SU-DHL-6 (cell line): ENCODE results near the gene H2AZ2.
A peak's percentile ranks its signal among the peaks of the same experiment; 100 is the strongest.

Source experiments
- H2AFZ ChIP-seq: fragments of 200-600 bp; sonication (generic); 2 replicates; pipeline ENCODE4 v1.6.1; 2014; ENCODE audit warnings: low read depth, mild to moderate bottlenecking, moderate library complexity, mixed read lengths, antibody characterized with exemption, low read length; ENCODE audit not compliant: severe bottlenecking
- H3F3A ChIP-seq: fragments of 200-600 bp; shearing (Covaris generic); 2 replicates; pipeline ENCODE4 v1.6.0; 2016; ENCODE audit warnings: antibody characterized with exemption, mild to moderate bottlenecking; ENCODE audit not compliant: insufficient read depth
- H3K27ac ChIP-seq: fragments of 200-600 bp; sonication (generic); 2 replicates; pipeline ENCODE4 v1.5.1; 2016; ENCODE audit warnings: low read depth, mild to moderate bottlenecking, low read length, moderate library complexity, mixed read lengths
- H3K27me3 ChIP-seq: fragments of 200-600 bp; sonication (generic), shearing (Covaris generic); 2 replicates; pipeline ENCODE4 v1.6.0; 2014; ENCODE audit warnings: mild to moderate bottlenecking, low read length
- H3K36me3 ChIP-seq: fragments of 200-600 bp; sonication (generic); 2 replicates; pipeline ENCODE4 v1.6.1; 2014; ENCODE audit warnings: mild to moderate bottlenecking, low read length, mixed read lengths
- H3K4me2 ChIP-seq: fragments of 300-600, 200-600 bp; shearing (Covaris generic), sonication (generic); 2 replicates; pipeline ENCODE4 v1.6.0; 2014; ENCODE audit warnings: low read length, low read depth, mild to moderate bottlenecking; ENCODE audit not compliant: poor library complexity, severe bottlenecking
- H3K4me3 ChIP-seq: fragments of 200-600 bp; sonication (generic); 2 replicates; pipeline ENCODE4 v1.5.1; 2014; ENCODE audit warnings: antibody characterized with exemption, low read length, mild to moderate bottlenecking, mixed read lengths; ENCODE audit not compliant: insufficient read depth, poor library complexity, severe bottlenecking
- H3K79me2 ChIP-seq: fragments of 200-600 bp; sonication (generic); 2 replicates; pipeline ENCODE4 v1.6.1; 2014; ENCODE audit warnings: mild to moderate bottlenecking, low read length, moderate library complexity; ENCODE audit not compliant: insufficient read depth
- H3K9ac ChIP-seq: fragments of 200-600 bp; sonication (generic); 2 replicates; pipeline ENCODE4 v1.7.0; 2014; ENCODE audit warnings: mild to moderate bottlenecking, low read length
- H3K9me2 ChIP-seq: fragments of 200-600 bp; sonication (generic); replicated peaks from 2 replicates; pipeline ENCODE4 v1.6.1; 2014; ENCODE audit warnings: low read length; ENCODE audit not compliant: insufficient read depth
- H3K9me3 ChIP-seq: fragments of 200-600 bp; sonication (generic); 2 replicates; pipeline ENCODE4 v1.6.1; 2014; ENCODE audit warnings: low read length, mixed read lengths; ENCODE audit not compliant: insufficient read depth
- H4K20me1 ChIP-seq: fragments of 200-600 bp; sonication (generic); 2 replicates; pipeline ENCODE4 v1.6.1; 2014; ENCODE audit warnings: low read depth, mild to moderate bottlenecking, antibody characterized with exemption, low read length, moderate library complexity, mixed read lengths
- CTCF ChIP-seq: fragments of 200-600 bp; sonication (generic); IDR thresholded peaks from one replicate; pipeline ENCODE4 v1.5.1; 2017; ENCODE audit warnings: antibody characterized with exemption, mild to moderate bottlenecking, low read length, moderate library complexity; ENCODE audit not compliant: insufficient read depth, poor library complexity, severe bottlenecking
- EZH2phosphoT487 ChIP-seq: fragments of 200-600 bp; sonication (generic), shearing (Covaris generic); conservative IDR thresholded peaks from 2 replicates; pipeline ENCODE4 v1.6.1; 2018; ENCODE audit warnings: mild to moderate bottlenecking, antibody characterized with exemption, low read length, moderate library complexity, mixed read lengths

The H2AZ2 gene

GRCh38 chr7:44797329-44798258 is 50.3 kb downstream of the H2AZ2 start:
- H3K4me3 ChIP-seq, result peak overlapping the region; percentile 77
- TF ChIP-seq EZH2phosphoT487 (no peak), CTCF (peak; percentile 90)
- peaks cover 41% of the 10 kb centered on the region for H4K20me1 ChIP-seq
- peaks cover 43% of the 10 kb centered on the region for H3K36me3 ChIP-seq
- no peaks in the 10 kb centered on the region for H3K9me3 ChIP-seq
- no peaks in the 10 kb centered on the region for H3K9me2 ChIP-seq
- peaks cover 52% of the 10 kb centered on the region for H3K79me2 ChIP-seq
- H3K9ac ChIP-seq, result peak overlapping the region; percentile 90
- H3K27ac ChIP-seq, result peak overlapping the region; percentile 84
- H3K27me3 ChIP-seq, result no peaks in the 10 kb centered on the region
- no peak overlapping the region for H2AFZ ChIP-seq
- peak overlapping the region; percentile 83 for H3K4me2 ChIP-seq
- H3F3A ChIP-seq, result peaks cover 65% of the 10 kb centered on the region

- Histone ChIP-seq H3K36me3 (peaks cover 36% of the 10 kb centered on the region), H3K4me3 (peak within 1 kb of the TSS; percentile 77), H3K9ac (peak within 1 kb of the TSS; percentile 90), H3K9me3 (no peaks in the 10 kb centered on the region), H3K9me2 (no peaks in the 10 kb centered on the region), H3K27me3 (no peaks in the 10 kb centered on the region), H3K27ac (peak within 1 kb of the TSS; percentile 84), H3K79me2 (peaks cover 52% of the 10 kb centered on the region), H3K4me2 (peak within 1 kb of the TSS; percentile 83), H3F3A (peaks cover 58% of the 10 kb centered on the region), H4K20me1 (peaks cover 33% of the 10 kb centered on the region), H2AFZ (peak within 1 kb of the TSS; percentile 61)
- TF ChIP-seq EZH2phosphoT487 (no peak), CTCF (no peak)
Observed at GRCh38 chr7:44796504-44797328, 51.2 kb downstream of the H2AZ2 start, which contains the start of gene PPIA. PPIA (plus strand) TSS chr7:44796681; CDS start chr7:44796725, 44 bp downstream.

GRCh38 chr7:44796034-44796503 is 51.8 kb downstream of the H2AZ2 start:
- H3K9me3 ChIP-seq, result no peaks in the 10 kb centered on the region
- H3F3A ChIP-seq, result peaks cover 57% of the 10 kb centered on the region
- no peaks in the 10 kb centered on the region for H3K9me2 ChIP-seq
- H3K4me3 ChIP-seq, result peak overlapping the region; percentile 77
- H3K9ac ChIP-seq, result peak overlapping the region; percentile 90
- H4K20me1 ChIP-seq, result peaks cover 30% of the 10 kb centered on the region
- peaks cover 52% of the 10 kb centered on the region for H3K79me2 ChIP-seq
- peak overlapping the region; percentile 61 for H2AFZ ChIP-seq
- H3K27me3 ChIP-seq, result no peaks in the 10 kb centered on the region
- no peak for TF ChIP-seq EZH2phosphoT487
- no peak for TF ChIP-seq CTCF
- peak overlapping the region; percentile 84 for H3K27ac ChIP-seq
- peaks cover 31% of the 10 kb centered on the region for H3K36me3 ChIP-seq
- H3K4me2 ChIP-seq, result peak overlapping the region; percentile 74
